H1 (cell line): ENCODE data around the gene GSTO2.
A peak's percentile ranks its signal among the peaks of the same experiment; 100 is the strongest.

Experiments used
- BCL11A ChIP-seq, 2 experiments: IDR thresholded peaks; one replicate each; pipeline ENCODE4 v1.6.1; 2011; ENCODE audit warnings: low read depth in 2 of 2, low read length in 2 of 2, mild to moderate bottlenecking in 2 of 2
- CBX8 ChIP-seq: fragments of 300-800, 300-1000 bp; sonication (generic); IDR thresholded peaks from 2 replicates; pipeline ENCODE4 v1.7.1; 2016; ENCODE audit warnings: low read depth, low read length, borderline replicate concordance
- CTCF ChIP-seq, 3 experiments: IDR thresholded peaks; 1 replicate in 2 of 3; 2 replicates in 1 of 3; pipeline versions ENCODE4 v1.5.1 to v1.6.1; 2011; ENCODE audit warnings: low read length in 3 of 3, mild to moderate bottlenecking in 3 of 3, inconsistent platforms in 2 of 3, low read depth in 1 of 3, moderate library complexity in 1 of 3; ENCODE audit not compliant: insufficient read depth in 1 of 3; ENCODE audit errors: control extremely low read depth in 1 of 3
- EZH2 ChIP-seq: fragments of 200-600 bp; sonication (generic); IDR thresholded peaks from 2 replicates; pipeline ENCODE4 v1.7.1; 2012; ENCODE audit warnings: low read depth, mild to moderate bottlenecking, moderate library complexity, low read length, inconsistent platforms; ENCODE audit not compliant: severe bottlenecking
- MAX ChIP-seq: IDR thresholded peaks from 2 replicates; pipeline ENCODE4 v1.6.1; 2012; ENCODE audit warnings: inconsistent platforms
- POLR2A ChIP-seq, 2 experiments: IDR thresholded peaks; 1 replicate in 1 of 2; 2 replicates in 1 of 2; pipeline ENCODE4 v1.6.1; 2011; ENCODE audit warnings: low read depth in 2 of 2, low read length in 2 of 2, mild to moderate bottlenecking in 2 of 2; ENCODE audit errors: control extremely low read depth in 1 of 2
- TAF1 ChIP-seq: IDR thresholded peaks from 2 replicates; pipeline ENCODE4 v1.6.1; 2011; ENCODE audit warnings: mild to moderate bottlenecking, low read depth, low read length
- YY1 ChIP-seq: IDR thresholded peaks from 2 replicates; pipeline ENCODE4 v1.6.1; 2011; ENCODE audit warnings: low read depth, mild to moderate bottlenecking, low read length
- TF ChIP-seq, protein P1 (sequence below): IDR thresholded peaks from 2 replicates; pipeline ENCODE4 v1.6.1; 2011; ENCODE audit warnings: low read depth, mild to moderate bottlenecking, low read length; ENCODE audit not compliant: insufficient read depth

GRCh38 chr10:104268713-104269645, at the start of gene GSTO2:
- TF ChIP-seq POLR2A (IDR thresholded peaks at IDR 0.05; ENCODE audit: control extremely low read depth in 1 of 2, low read depth in 2 of 2, low read length in 2 of 2) (peak; percentile 89 to 97), EZH2 (no peak), YY1 (0 out of 2 replicates have a peak, but pooled peaks have one; percentile 26), BCL11A (IDR thresholded peaks at IDR 0.05; ENCODE audit: low read depth in 2 of 2, low read length in 2 of 2) (no peak), MAX (0 out of 2 replicates have a peak, but pooled peaks have one; percentile 6), CBX8 (no peak), CTCF (IDR thresholded peaks at IDR 0.05; ENCODE audit: control extremely low read depth in 1 of 3, insufficient read depth in 1 of 3, low read depth in 1 of 3, low read length in 3 of 3) (no peak; a peak in 1 of 4 replicates), TAF1 (peak; percentile 96)
- TF ChIP-seq, protein P1, sequence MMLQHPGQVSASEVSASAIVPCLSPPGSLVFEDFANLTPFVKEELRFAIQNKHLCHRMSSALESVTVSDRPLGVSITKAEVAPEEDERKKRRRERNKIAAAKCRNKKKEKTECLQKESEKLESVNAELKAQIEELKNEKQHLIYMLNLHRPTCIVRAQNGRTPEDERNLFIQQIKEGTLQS: no peak
